Inflammatory macrophage treated with lipopolysaccharide for 4 hours (primary cell): ENCODE results near the gene APH1B.

Experiments
- DNase-seq: peaks from one replicate; pipeline ENCODE4 v3.0.0-alpha.2; 2020

The APH1B gene

DNA sequence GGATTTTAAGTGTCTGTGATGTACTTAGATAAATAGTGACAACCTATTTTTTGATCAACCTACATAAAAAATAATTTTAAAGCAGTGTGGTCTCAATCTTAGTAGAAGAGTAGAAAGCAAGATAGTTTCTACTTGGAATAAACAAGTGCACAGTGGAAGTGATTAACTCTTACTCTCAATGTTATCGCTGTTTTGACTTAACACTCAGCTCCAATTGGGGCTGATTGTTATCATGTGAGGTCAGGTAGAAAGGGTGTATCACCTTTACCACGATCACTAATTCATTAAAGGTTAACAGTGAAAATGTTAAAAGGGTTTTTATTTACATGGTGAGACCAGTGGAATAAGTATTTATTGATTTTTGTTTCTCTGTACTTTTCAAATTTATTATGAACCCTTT lies 22.4 kb upstream of the APH1B start:
- DNase-seq = no peak

- no peak for DNase-seq
Measured at GRCh38 chr15:63255489-63255990, 21.9 kb upstream of the APH1B start.

DNA sequence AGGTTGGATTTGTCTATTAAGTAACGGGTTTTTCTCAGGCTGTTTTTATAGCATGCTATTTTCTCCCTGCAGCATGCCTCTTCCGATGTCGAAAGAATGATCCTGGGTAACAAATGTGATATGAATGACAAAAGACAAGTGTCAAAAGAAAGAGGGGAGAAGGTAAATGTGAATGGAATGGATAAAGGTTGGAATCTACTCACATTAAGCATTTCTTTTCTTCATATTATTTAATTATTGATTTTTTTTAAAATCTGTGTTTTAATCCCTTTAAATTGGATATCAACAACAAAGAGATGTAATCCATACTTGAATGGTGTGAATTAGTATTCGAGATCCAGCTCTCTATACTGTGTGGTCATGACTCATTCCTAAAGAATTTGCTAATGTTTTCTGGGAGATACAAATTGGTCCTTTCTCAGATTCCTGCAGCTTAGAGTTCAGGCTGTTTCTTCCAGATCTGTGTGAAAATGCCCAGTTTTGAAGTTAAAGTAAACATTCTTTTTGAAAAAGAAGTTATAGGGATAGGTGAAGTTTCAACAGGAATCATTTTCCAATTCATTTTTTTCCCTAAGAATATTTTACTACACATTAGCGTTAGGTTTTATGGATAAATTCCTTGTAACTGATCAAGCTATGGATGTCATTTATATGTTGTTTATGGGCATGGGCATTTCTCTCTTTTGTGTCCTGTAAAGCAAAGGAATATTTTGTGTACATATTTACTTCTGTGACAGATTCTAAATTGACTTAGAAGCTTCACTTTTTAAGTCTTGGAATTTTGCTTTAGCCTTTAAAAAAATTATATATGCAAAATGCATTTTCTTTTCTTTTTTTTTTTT lies 20.8 kb upstream of the APH1B start:
- no peak for DNase-seq

GRCh38 chr15:63258658-63259057 lies 18.7 kb upstream of the APH1B start:
- peak; percentile 46 for DNase-seq

- no peak for DNase-seq
Measured at GRCh38 chr15:63260791-63261190, 16.6 kb upstream of the APH1B start.

- DNase-seq = no peak
Measured at GRCh38 chr15:63261311-63261710, 16.1 kb upstream of the APH1B start.

DNA sequence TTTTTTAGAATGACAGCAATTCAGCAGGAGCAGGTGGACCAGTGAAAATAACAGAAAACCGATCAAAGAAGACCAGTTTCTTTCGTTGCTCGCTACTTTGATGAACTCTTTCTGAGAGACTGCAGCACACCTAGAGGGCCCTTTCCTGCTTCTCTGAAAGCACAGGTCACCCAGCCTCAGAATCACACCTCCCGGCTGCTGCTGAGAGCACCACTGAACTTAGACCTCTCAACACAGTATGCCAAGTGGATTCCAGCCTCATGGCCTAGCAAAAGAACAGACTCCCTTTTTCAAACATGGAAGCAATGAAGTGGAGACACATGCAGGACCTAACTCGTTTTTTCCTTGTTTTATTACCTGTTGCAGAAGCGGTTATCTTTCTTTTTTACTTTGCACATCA lies 13.9 kb upstream of the APH1B start:
- no peak for DNase-seq

DNA sequence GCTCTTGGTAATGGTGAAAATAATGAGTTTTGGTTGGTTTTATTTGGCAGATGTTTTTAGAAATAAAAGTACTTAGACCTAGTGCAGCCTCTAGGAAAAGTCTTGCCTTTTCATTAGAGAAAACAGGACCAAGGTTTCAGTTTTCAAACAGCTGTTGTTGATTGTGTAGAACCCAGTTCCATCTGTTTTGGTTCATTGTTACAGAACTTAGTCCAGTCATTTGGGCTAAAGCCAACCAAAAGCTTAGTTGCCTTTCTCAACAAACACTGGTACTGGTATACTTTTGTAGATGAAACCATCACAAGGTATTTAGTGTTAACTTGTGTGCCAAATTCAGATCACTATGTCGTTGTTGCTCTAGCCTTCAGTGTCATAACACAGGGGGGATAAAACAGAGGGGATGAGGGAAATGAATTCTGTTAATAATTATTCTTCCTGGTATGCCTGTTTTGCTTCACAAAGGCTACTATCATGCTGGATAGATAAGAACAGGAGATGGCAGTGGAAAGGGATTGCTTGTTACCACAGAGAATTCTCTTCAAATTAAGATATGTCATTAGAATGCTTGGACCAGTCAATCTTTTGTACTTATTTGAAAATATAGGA lies 12.6 kb upstream of the APH1B start:
- no peak for DNase-seq

GRCh38 chr15:63274427-63274826 lies 3.0 kb upstream of the APH1B start:
- peak; percentile 45 for DNase-seq

GRCh38 chr15:63276342-63277037 lies 915 bp upstream of the APH1B start:
- DNase-seq = no peak

DNA sequence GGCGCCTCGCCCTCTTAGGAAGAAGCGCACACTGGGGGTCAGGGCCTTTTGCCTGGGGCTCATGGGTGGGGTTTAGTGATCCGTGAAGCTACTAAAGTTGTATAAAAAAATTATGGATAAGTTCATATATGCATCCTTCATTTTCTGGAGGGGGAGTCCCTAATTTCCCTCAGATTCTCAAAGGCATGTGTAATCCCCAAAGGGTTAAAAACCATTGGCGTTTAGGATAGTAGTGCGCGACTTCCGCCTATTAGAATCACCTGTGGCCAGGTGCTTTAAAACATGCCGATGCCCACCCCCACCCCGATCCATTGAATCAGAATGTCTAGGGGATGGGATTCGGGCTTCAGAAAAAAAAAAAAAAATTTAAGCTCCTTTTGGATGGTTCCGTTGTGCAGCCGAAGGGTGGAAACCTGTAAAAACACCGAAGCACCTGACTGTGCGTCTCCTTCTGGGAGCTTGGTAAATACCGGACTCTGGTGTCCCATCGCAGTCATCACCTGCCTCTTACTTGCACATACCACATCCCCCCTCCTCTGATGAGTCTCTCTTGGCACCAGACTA lies 570 bp downstream of the APH1B start:
- DNase-seq = no peak

GRCh38 chr15:63283126-63283525 lies 5.7 kb downstream of the APH1B start:
- DNase-seq = peak; percentile 90

- peak; percentile 45 for DNase-seq
Measured at GRCh38 chr15:63284335-63284734, 6.9 kb downstream of the APH1B start.

DNA sequence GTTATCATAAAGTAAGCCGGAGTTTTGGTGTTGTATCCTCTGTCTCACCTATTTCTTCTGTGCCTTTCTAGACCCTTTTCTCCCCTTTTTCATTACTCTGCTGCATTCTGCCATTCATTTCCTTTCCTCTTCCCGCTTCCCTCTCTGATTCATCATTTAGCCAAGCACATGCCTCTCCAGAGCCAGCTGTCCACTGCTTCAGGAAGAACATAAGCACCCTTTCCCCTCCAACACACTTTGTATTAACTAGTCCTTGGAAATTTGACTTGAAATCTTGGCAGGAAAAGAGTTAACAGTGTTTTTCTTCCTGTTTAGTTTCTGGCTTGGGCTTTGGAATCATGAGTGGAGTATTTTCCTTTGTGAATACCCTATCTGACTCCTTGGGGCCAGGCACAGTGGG lies 9.7 kb downstream of the APH1B start:
- no peak for DNase-seq

DNA sequence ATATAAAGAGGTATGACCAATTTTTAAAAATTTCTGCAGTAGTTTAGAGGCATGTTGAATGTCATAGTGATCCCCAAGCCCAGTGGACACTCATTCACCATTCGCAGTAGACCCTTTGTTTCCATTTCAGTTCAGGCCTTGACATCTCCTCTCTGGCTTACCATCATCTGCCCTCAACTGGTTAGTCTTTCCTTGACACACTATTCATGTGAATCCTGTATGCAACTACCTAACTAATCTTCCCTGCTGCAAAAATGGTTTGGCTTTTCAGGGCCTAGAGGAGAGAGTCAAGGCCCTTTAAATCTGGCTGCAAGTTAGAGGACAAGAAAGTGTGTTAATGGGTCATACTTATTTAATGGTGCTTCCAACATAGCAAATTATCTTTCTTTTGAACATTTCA lies 10.9 kb downstream of the APH1B start:
- no peak for DNase-seq

- DNase-seq = peak; percentile 67
Measured at GRCh38 chr15:63288778-63289378, 11.5 kb downstream of the APH1B start.

- DNase-seq = peak; percentile 85
Measured at GRCh38 chr15:63291507-63291906, 14.1 kb downstream of the APH1B start.

GRCh38 chr15:63292241-63292640 lies 14.8 kb downstream of the APH1B start:
- DNase-seq = no peak

DNA sequence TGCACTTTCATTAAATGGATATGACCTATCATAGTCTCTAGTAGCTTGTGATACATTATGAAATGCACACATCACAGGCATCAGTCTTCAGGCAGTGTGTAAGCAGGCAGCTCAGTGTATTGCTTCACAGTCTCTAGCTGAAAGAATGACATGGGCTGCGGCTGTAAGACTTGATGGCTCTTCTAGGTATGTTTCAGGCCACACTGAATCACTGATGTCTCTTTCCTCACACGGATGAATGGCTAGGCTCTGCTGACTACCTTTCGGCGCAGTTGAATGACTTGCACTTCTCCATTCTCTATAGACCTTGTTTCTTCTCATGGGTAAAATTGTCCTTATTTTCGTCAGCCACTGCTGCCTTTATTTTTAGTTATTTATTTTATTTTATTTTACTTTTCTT lies 15.4 kb downstream of the APH1B start:
- DNase-seq = peak; percentile 91

DNA sequence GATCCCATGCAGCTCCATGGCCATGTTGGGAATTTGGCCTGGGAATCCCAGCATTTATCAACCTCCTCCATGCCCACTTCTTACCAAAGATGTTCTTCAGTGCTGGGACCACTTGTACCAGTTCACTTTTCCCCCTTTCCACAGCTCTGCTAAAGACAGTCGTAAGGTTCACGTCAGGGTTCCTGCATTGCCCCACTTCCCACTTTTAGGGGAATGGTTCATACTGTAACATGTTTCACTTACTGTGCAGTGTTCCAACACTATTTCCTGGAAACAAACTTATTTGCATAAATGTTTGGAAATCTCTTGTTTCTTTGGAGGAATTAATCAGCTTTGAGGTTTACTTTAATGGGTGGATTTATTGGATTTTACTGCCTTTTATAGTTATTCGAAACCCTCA lies 17.0 kb downstream of the APH1B start:
- DNase-seq = peak; percentile 93

DNA sequence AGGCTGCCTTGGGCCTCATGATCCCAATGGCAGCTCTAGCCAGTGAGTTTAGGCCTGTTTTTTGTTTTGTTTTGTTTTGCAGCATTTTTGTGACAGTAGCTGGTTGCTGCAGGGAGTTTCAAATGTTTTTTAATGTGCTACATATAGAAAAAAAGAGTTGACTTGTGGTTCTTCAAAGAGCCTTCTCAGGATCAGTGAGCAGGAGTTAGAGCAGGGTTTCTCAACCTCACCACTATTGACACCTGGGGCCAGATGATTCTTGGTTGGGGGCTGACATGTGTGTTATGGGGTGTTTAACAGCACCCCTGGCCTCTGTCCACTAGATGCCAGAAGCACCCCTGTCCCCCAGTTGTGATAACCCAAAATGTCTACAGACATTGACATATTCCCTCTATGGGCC lies 17.9 kb downstream of the APH1B start:
- DNase-seq = no peak

- no peak for DNase-seq
Measured at GRCh38 chr15:63296195-63296594, 18.8 kb downstream of the APH1B start.

DNA sequence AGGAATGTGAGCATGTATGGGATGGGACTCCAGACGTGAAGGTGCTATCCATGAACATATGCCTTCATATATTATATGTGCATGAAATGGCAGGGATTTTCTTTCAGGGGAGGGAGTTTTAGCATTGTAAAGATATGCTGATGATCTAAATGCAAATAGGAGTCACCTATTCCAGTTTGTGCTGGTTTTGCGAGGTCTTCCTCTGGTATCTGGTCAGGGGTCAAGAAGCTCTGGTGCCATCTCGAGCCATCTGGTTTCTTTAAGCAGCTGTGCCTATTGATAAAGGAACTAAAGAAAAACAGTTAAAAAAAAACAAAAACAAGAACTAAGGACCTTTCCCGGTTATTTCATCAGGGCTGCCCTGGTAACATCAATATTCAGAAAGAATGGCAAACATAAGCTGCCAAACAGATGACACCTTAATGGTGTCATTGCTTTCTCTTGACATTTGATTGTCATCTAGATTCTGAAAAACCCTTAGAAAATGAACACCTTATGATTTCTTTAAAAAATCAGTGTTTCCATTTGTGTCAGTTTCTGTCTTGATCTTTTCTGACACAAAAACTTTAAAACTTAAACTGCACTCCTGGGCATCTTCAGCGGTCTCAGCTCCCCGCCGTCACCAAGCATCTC lies 22.7 kb downstream of the APH1B start:
- no peak for DNase-seq
